ENCODE measurements around the gene LMOD1. TPM values are rescaled to one million over a fixed set of nuclear protein-coding genes. Genes with fewer than 3 reads are reported as not detected.
"Not testable (repeated sequence)": the region's sequence is repeated elsewhere in the genome, so short reads cannot be mapped to it uniquely, and the experiment has no call there.

The LMOD1 gene
- total RNA-seq, 2 donors from 2014 or later = not detected

DNA sequence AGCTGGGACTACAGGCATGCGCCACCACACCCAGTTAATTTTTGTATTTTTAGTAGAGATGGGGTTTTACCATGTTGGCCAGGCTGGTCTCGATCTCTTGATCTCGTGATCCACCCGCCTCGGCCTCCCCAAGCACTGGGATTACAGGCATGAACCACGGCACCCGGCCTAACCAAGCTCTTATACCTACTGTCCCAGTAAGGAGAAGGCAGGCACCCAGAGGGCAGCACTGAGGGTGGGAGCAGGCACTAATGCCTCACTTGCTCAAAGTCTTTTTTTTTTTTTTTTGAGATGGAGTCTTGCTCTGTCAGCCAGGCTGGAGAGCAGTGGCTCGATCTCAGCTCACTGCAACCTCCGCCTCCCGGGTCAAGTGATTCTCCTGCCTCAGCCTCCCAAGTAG is 6.0 kb downstream of the LMOD1 start:
- not testable (repeated sequence) for ATAC-seq; H3K27ac Mint-ChIP-seq; DNase-seq (ENCODE audit: low spot score); H3K4me1 Mint-ChIP-seq (ENCODE audit: low read depth in 2 of 2); H3K4me3 Mint-ChIP-seq; H3K36me3 Mint-ChIP-seq; H3K9me3 Mint-ChIP-seq
- peaks cover 15 to 25% of the 10 kb centered on the region in 2 donors for H3K27me3 Mint-ChIP-seq

DNA sequence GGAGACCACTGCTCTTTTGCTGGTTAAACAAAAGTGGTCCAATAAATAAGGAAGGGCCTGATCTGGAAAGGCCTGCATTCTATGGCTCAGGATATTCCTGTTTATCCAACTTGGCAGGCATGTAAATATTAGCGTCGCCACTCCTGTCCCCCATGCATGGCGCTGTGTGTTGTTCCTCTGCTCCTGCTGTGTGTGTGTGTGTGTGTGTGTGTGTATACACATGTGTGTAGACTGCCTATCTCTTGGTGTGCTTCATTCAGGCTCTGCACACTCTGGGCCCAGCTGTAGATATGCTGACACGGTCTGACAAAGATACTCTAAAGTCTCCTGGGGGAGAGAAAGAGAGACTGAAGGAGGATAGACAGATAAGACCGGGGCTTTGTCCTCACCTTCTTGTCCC is 6.8 kb downstream of the LMOD1 start:
- Mint-ChIP-seq H3K27ac (no peak overlapping the region), H3K36me3 (no peaks in the 10 kb centered on the region), H3K4me1 (ENCODE audit: low read depth in 2 of 2) (no peaks in the 10 kb centered on the region), H3K27me3 (peaks cover 13 to 24% of the 10 kb centered on the region in 2 donors), H3K9me3 (no peaks in the 10 kb centered on the region), H3K4me3 (no peak overlapping the region)
- ATAC-seq (no peak), DNase-seq (ENCODE audit: low spot score) (no peak)

- Mint-ChIP-seq H3K4me3 (no peak overlapping the region), H3K27ac (no peak overlapping the region), H3K9me3 (no peaks in the 10 kb centered on the region), H3K36me3 (no peaks in the 10 kb centered on the region), H3K27me3 (peaks cover 17 to 28% of the 10 kb centered on the region in 2 donors), H3K4me1 (ENCODE audit: low read depth in 2 of 2) (no peaks in the 10 kb centered on the region)
- DNase-seq (ENCODE audit: low spot score) (no peak), ATAC-seq (no peak)
Measured at GRCh38 chr1:201939148-201939547, 7.2 kb downstream of the LMOD1 start.

GRCh38 chr1:201938440-201939035 is 7.8 kb downstream of the LMOD1 start:
- Mint-ChIP-seq H3K36me3 (no peaks in the 10 kb centered on the region), H3K4me1 (ENCODE audit: low read depth in 2 of 2) (no peaks in the 10 kb centered on the region), H3K27ac (no peak overlapping the region), H3K4me3 (no peak overlapping the region), H3K27me3 (peaks cover 18 to 23% of the 10 kb centered on the region in 2 donors), H3K9me3 (no peaks in the 10 kb centered on the region)
- ATAC-seq (no peak), DNase-seq (ENCODE audit: low spot score) (no peak)

- H3K36me3 Mint-ChIP-seq = no peaks in the 10 kb centered on the region
- no peak overlapping the region for H3K4me3 Mint-ChIP-seq
- peaks cover 17 to 18% of the 10 kb centered on the region in 2 donors for H3K27me3 Mint-ChIP-seq
- no peaks in the 10 kb centered on the region for H3K4me1 Mint-ChIP-seq (ENCODE audit: low read depth in 2 of 2)
- no peaks in the 10 kb centered on the region for H3K9me3 Mint-ChIP-seq
- ATAC-seq (no peak), DNase-seq (ENCODE audit: low spot score) (no peak)
- no peak overlapping the region for H3K27ac Mint-ChIP-seq
Measured at GRCh38 chr1:201937624-201938213, 8.6 kb downstream of the LMOD1 start.

GRCh38 chr1:201933840-201934430 is 12.4 kb downstream of the LMOD1 start:
- no peak overlapping the region for H3K4me3 Mint-ChIP-seq
- H3K36me3 Mint-ChIP-seq = no peaks in the 10 kb centered on the region
- no peaks in the 10 kb centered on the region for H3K4me1 Mint-ChIP-seq (ENCODE audit: low read depth in 2 of 2)

GRCh38 chr1:201930803-201931202 is 15.5 kb downstream of the LMOD1 start:
- Mint-ChIP-seq H3K27ac (no peak overlapping the region), H3K9me3 (no peaks in the 10 kb centered on the region), H3K36me3 (no peaks in the 10 kb centered on the region), H3K27me3 (peaks cover 11 to 12% of the 10 kb centered on the region in 2 donors), H3K4me3 (no peak overlapping the region), H3K4me1 (ENCODE audit: low read depth in 2 of 2) (no peaks in the 10 kb centered on the region)
- ATAC-seq (no peak), DNase-seq (ENCODE audit: low spot score) (no peak)

More at GRCh38 chr1:201933840-201934430, 12.4 kb downstream of the LMOD1 start:
- H3K27ac Mint-ChIP-seq = no peak overlapping the region
- peaks cover 18 to 20% of the 10 kb centered on the region in 2 donors for H3K27me3 Mint-ChIP-seq
- no peak for DNase-seq (ENCODE audit: low spot score)
- no peaks in the 10 kb centered on the region for H3K9me3 Mint-ChIP-seq
- ATAC-seq = no peak

DNA sequence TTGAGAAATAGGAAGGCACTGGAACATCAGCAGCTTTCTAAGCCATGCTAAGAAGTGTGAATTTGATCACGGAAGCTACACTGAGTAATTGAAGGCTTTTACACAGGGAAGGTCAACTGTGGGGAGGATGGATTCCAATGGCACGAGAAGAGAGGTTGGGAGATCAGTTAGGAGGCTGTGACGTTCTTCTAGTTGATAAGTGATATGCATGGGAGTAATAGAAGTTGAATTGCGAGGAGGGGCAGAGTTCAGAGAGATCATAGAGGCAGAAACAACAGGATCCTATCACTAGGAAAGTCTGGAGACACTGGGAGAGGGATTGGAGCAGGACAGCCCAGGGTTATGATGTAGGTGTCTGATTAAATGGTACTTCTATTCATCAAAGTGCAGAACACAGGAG is 16.2 kb downstream of the LMOD1 start:
- Mint-ChIP-seq H3K27me3 (peaks cover 11 to 13% of the 10 kb centered on the region in 2 donors), H3K36me3 (no peaks in the 10 kb centered on the region), H3K4me1 (ENCODE audit: low read depth in 2 of 2) (no peaks in the 10 kb centered on the region), H3K27ac (no peak overlapping the region), H3K9me3 (no peaks in the 10 kb centered on the region), H3K4me3 (no peak overlapping the region)
- DNase-seq (ENCODE audit: low spot score) = no peak
- ATAC-seq = no peak

DNA sequence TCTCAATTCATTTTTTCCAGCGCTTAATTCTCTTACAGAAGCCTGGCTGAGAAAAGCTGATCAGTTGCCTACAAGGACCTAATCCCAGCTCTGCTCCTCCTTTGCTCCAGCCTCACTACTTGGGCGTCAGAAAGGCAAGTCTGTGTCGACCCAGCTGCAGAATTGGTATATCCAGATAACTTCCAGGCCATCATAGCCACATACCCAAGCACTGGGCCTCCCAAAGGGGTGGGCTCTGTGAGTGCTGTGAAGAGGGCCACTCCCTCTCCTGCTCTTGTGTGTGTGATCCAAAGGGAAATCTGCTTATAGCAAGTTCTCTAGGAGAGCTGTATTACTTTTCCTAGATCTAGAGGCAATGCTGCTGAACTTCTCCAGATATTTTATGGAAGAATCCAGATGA is 18.1 kb downstream of the LMOD1 start:
- no peaks in the 10 kb centered on the region for H3K4me1 Mint-ChIP-seq (ENCODE audit: low read depth in 2 of 2)
- H3K27ac Mint-ChIP-seq = no peak overlapping the region
- no peak for DNase-seq (ENCODE audit: low spot score)
- no peaks in the 10 kb centered on the region for H3K9me3 Mint-ChIP-seq
- no peak for ATAC-seq
- no peaks in the 10 kb centered on the region for H3K36me3 Mint-ChIP-seq
- peaks cover 8% of the 10 kb centered on the region in 2 donors for H3K27me3 Mint-ChIP-seq
- no peak overlapping the region for H3K4me3 Mint-ChIP-seq

- DNase-seq (ENCODE audit: low spot score) = no peak
- H3K4me3 Mint-ChIP-seq = no peak overlapping the region
- H3K27me3 Mint-ChIP-seq = peaks cover 12 to 15% of the 10 kb centered on the region in 2 donors
- ATAC-seq = no peak
- H3K27ac Mint-ChIP-seq = no peak overlapping the region
- no peaks in the 10 kb centered on the region for H3K36me3 Mint-ChIP-seq
- no peaks in the 10 kb centered on the region for H3K4me1 Mint-ChIP-seq (ENCODE audit: low read depth in 2 of 2)
- no peaks in the 10 kb centered on the region for H3K9me3 Mint-ChIP-seq
Measured at GRCh38 chr1:201925981-201926645, 20.2 kb downstream of the LMOD1 start.

DNA sequence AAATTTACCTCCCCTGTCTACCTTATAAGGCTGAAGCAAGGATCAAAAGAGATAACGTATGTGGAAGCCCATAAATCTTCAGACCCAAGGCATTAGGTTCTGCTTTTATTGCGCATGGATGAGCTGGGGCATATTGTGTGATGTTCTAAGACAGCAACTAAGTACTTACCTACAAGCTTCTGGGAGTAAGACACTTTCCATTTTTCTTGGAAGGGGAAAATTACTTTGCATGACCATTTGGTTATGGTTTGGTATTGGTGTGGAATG is 21.1 kb downstream of the LMOD1 start:
- Mint-ChIP-seq H3K27me3 (peaks cover 15% of the 10 kb centered on the region in 2 donors), H3K9me3 (no peaks in the 10 kb centered on the region), H3K27ac (no peak overlapping the region), H3K4me3 (no peak overlapping the region), H3K4me1 (ENCODE audit: low read depth in 2 of 2) (no peaks in the 10 kb centered on the region), H3K36me3 (no peaks in the 10 kb centered on the region)
- ATAC-seq (no peak), DNase-seq (ENCODE audit: low spot score) (no peak)

DNA sequence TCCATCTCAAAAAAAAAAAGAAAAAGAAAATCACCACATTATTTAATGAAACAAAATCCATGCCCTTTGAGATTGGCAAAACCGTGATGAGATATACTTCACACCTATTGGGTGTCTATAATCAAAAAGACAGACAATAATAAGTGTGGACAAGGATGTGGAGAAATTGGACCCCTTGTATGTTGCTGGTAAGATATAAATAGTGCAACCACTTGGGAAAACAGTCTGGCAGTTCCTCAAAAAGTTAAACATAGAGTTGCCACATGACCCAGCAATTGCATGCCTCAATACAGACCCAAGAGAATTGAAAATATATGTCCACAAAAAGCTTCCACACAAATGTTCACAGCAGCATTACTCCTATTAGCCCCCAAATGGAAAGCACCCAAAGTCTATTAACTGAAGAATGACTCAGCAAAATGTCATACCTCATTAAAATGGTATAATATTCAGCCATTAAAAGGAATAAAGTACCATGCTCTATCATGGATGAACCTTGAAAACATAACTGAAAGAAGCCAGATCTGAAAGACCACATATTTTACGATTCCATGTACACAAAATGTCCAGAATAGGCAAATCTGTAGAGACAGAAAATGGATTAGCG is 24.3 kb downstream of the LMOD1 start:
- H3K4me3 Mint-ChIP-seq = no peak overlapping the region
- H3K36me3 Mint-ChIP-seq = no peaks in the 10 kb centered on the region
- peaks cover 16 to 25% of the 10 kb centered on the region in 2 donors for H3K27me3 Mint-ChIP-seq
- ATAC-seq (no peak), DNase-seq (ENCODE audit: low spot score) (no peak)
- H3K4me1 Mint-ChIP-seq (ENCODE audit: low read depth in 2 of 2) = no peaks in the 10 kb centered on the region
- H3K9me3 Mint-ChIP-seq = no peaks in the 10 kb centered on the region
- no peak overlapping the region for H3K27ac Mint-ChIP-seq

GRCh38 chr1:201918343-201918742 is 28.0 kb downstream of the LMOD1 start:
- ATAC-seq (no peak), DNase-seq (ENCODE audit: low spot score) (no peak)
- H3K27me3 Mint-ChIP-seq = peaks cover 18 to 36% of the 10 kb centered on the region in 2 donors
- H3K27ac Mint-ChIP-seq = no peak overlapping the region
- no peak overlapping the region for H3K4me3 Mint-ChIP-seq
- no peaks in the 10 kb centered on the region for H3K36me3 Mint-ChIP-seq
- H3K9me3 Mint-ChIP-seq = no peaks in the 10 kb centered on the region
- no peaks in the 10 kb centered on the region for H3K4me1 Mint-ChIP-seq (ENCODE audit: low read depth in 2 of 2)
